NCI-H146 treated with DMSO at 0.1 percent for 48 hours (cell line): ENCODE results near the gene PRKACA.
A peak's percentile ranks its signal among the peaks of the same experiment; 100 is the strongest.

Source experiments
- DNase-seq: peaks from one replicate; lab custom pipeline; 2025; ENCODE audit not compliant: unreplicated experiment; lab: John Stamatoyannopoulos, UW

PRKACA gene

GRCh38 chr19:14096272-14096992 lies 21.1 kb downstream of the PRKACA start:
- DNase-seq: no peak

GRCh38 chr19:14094854-14095253 lies 22.7 kb downstream of the PRKACA start:
- DNase-seq: no peak

GRCh38 chr19:14093117-14093823 lies 24.3 kb downstream of the PRKACA start:
- DNase-seq: no peak

GRCh38 chr19:14091813-14092462 lies 25.6 kb downstream of the PRKACA start:
- DNase-seq: no peak

GRCh38 chr19:14091081-14091812 lies 26.3 kb downstream of the PRKACA start:
- peak; percentile 73 for DNase-seq

GRCh38 chr19:14090509-14091080 lies 27.0 kb downstream of the PRKACA start, which contains the start of gene SAMD1:
Gene SAMD1 (minus strand): TSS chr19:14090751.
- DNase-seq: peak; percentile 73

GRCh38 chr19:14089662-14090508 lies 27.7 kb downstream of the PRKACA start:
- no peak for DNase-seq

- DNase-seq: no peak
These were observed 28.2 kb downstream of the PRKACA start for GRCh38 chr19:14089412-14089661.

GRCh38 chr19:14088634-14089411 lies 28.7 kb downstream of the PRKACA start:
- no peak for DNase-seq

- no peak for DNase-seq
These were observed 31.5 kb downstream of the PRKACA start for GRCh38 chr19:14086098-14086497.

- no peak for DNase-seq
These were observed 32.1 kb downstream of the PRKACA start, which contains the start of gene C19orf67 for GRCh38 chr19:14085309-14085995. Gene C19orf67 (minus strand): TSS chr19:14085783. CDS start chr19:14085627, 156 bp downstream.

- no peak for DNase-seq
These were observed 34.9 kb downstream of the PRKACA start for GRCh38 chr19:14082675-14082960.

- DNase-seq: peak; percentile 30
These were observed 35.5 kb downstream of the PRKACA start for GRCh38 chr19:14081797-14082674.

GRCh38 chr19:14080887-14081796 lies 36.4 kb downstream of the PRKACA start:
- peak; percentile 99 for DNase-seq

GRCh38 chr19:14078411-14078810 lies 39.2 kb downstream of the PRKACA start:
- no peak for DNase-seq

- DNase-seq: no peak
These were observed 43.4 kb downstream of the PRKACA start for GRCh38 chr19:14073925-14074838.
